Breast epithelium (tissue), 3 donors: Measurements from ENCODE around the gene SKAP2.

Experiments used
- POLR2A ChIP-seq: fragments of 450-650 bp; IDR thresholded peaks from one replicate; pipeline ENCODE4 v1.6.1; 2016; ENCODE audit warnings: antibody characterized with exemption, mild to moderate bottlenecking, moderate library complexity
- POLR2AphosphoS5 ChIP-seq, 3 donors: sonication (generic); formaldehyde crosslinking; IDR thresholded peaks; one replicate each; pipeline ENCODE4 v1.6.1; 2017; ENCODE audit warnings: antibody characterized with exemption in 3 of 3
- TF ChIP-seq, protein P1 (sequence below), 3 donors: fragments of 450-650 bp; IDR thresholded peaks; one replicate each; pipeline ENCODE4 v1.5.1; 2016 to 2017; ENCODE audit warnings: antibody characterized with exemption in 3 of 3, mild to moderate bottlenecking in 3 of 3, moderate library complexity in 3 of 3

DNA sequence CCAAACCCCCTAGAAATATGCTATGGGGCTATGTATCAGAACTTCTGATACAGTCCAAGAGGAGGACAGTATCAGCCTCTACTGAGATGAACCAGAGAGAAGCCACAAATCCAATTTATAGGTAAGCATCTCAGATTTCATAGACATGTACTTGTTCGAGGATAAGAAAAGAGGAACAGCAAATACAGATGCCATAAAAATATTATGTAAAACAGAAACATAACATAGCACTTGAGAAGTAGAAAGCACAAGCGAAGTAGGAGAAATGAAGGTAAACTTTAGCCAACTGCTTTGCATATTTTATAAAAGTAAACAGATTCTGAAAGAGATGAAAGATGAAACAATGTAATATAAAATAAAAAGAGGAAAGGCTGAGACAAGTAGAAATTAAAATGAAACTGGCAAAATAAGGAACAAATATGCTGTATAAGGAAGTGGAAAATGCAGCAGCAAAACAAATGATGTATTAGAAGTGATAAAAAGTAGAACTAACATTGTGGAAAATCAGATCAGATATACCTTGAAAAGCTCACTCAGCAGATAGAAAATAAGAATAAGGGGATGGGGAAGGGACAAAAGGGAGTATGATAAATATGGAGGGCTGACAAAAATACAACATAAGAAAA, 135.1 kb downstream of the SKAP2 start:
- TF ChIP-seq, protein P1, sequence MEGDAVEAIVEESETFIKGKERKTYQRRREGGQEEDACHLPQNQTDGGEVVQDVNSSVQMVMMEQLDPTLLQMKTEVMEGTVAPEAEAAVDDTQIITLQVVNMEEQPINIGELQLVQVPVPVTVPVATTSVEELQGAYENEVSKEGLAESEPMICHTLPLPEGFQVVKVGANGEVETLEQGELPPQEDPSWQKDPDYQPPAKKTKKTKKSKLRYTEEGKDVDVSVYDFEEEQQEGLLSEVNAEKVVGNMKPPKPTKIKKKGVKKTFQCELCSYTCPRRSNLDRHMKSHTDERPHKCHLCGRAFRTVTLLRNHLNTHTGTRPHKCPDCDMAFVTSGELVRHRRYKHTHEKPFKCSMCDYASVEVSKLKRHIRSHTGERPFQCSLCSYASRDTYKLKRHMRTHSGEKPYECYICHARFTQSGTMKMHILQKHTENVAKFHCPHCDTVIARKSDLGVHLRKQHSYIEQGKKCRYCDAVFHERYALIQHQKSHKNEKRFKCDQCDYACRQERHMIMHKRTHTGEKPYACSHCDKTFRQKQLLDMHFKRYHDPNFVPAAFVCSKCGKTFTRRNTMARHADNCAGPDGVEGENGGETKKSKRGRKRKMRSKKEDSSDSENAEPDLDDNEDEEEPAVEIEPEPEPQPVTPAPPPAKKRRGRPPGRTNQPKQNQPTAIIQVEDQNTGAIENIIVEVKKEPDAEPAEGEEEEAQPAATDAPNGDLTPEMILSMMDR (IDR thresholded peaks at IDR 0.05) = no peak
- TF ChIP-seq POLR2AphosphoS5 (IDR thresholded peaks at IDR 0.05) (no peak), POLR2A (no peak)
